Ovary (tissue), 3 donors: ENCODE data around the gene EEFSEC.

Source experiments
- POLR2A ChIP-seq: fragments of 450-650 bp; IDR thresholded peaks from one replicate; pipeline ENCODE4 v1.6.1; 2017; ENCODE audit warnings: antibody characterized with exemption, mild to moderate bottlenecking, moderate library complexity
- TF ChIP-seq, protein P1 (sequence below), 3 donors: fragments of 450-650 bp in 2 of 3; fragments of 200-600 bp in 1 of 3; IDR thresholded peaks; one replicate each; pipeline versions ENCODE4 v1.5.1 to v1.8.0; 2016 to 2022; ENCODE audit warnings: antibody characterized with exemption in 3 of 3, mild to moderate bottlenecking in 1 of 3
- donor health status: DM: no; HTN: no; CAD: no.

DNA sequence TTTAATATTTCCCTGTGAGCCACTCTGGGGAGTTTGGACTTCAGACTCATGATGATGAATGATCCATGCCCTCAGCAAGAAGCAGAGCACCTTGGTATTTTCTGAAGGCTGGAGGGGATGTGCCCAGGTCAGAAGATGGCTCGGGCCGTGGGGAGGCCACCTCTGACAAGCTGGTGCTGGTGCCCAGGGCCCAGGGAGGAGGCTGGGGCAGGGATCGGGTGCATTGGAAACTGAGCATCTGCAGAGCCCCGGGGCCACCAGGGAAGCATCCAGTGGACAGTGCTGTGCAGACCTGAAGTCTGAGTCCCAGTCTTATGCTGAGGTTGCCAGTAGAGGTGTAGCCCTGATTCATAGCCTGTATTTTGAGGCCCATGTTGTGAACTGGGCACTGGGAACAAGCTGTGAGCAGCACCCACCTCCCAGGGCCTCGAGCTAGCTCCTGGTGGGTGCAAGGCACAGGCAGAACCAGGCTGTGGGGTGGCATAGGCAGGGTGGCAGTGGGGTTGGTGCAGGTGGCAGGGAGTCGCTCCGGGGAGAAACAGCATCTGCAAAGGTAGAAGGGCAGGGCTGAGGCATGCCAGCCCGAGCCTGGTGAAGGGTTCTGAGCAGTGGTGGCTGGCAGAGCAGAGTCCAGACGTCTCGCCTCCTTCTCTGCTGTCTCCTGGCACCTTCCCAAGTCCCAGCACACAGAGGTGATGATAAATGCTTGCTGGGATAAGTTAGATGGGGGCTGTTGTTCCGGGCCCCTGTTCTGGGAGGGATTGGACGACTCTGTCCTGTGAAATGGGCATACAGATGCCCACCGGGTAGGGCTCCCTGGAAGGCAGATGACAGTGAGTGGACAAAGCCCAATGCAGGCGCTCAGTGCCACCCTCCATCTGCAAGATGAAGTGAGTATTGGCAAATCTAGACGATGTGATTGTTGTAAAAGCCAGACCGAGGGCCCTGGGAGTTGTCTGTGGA, 302.8 kb downstream of the EEFSEC start:
- TF ChIP-seq, protein P1, sequence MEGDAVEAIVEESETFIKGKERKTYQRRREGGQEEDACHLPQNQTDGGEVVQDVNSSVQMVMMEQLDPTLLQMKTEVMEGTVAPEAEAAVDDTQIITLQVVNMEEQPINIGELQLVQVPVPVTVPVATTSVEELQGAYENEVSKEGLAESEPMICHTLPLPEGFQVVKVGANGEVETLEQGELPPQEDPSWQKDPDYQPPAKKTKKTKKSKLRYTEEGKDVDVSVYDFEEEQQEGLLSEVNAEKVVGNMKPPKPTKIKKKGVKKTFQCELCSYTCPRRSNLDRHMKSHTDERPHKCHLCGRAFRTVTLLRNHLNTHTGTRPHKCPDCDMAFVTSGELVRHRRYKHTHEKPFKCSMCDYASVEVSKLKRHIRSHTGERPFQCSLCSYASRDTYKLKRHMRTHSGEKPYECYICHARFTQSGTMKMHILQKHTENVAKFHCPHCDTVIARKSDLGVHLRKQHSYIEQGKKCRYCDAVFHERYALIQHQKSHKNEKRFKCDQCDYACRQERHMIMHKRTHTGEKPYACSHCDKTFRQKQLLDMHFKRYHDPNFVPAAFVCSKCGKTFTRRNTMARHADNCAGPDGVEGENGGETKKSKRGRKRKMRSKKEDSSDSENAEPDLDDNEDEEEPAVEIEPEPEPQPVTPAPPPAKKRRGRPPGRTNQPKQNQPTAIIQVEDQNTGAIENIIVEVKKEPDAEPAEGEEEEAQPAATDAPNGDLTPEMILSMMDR (IDR thresholded peaks at IDR 0.05), result no peak
- TF ChIP-seq POLR2A, result no peak
